GM23338 (cell line): Measurements from ENCODE around the gene ARFGAP2. TPM values are rescaled to one million over a fixed set of nuclear protein-coding genes. Genes with fewer than 3 reads are reported as not detected.

Source experiments
- CTCF ChIP-seq, 2 experiments: fragments of 200-600 bp in 1 of 2; sonication (generic) in 1 of 2; conservative IDR thresholded peaks; 2 replicates each; pipeline versions ENCODE4 v1.5.1 to v1.6.1; 2016 to 2017; ENCODE audit warnings: antibody characterized with exemption in 2 of 2, low read depth in 2 of 2, mild to moderate bottlenecking in 2 of 2, moderate library complexity in 1 of 2
- EZH2phosphoT487 ChIP-seq: fragments of 200-600 bp; sonication (generic); IDR thresholded peaks from one replicate; pipeline ENCODE4 v1.8.1; 2018; ENCODE audit warnings: antibody characterized with exemption; ENCODE audit not compliant: unreplicated experiment
- NANOG ChIP-seq: IDR thresholded peaks from 2 replicates; pipeline ENCODE4 v1.6.1; 2016; ENCODE audit warnings: antibody characterized with exemption, borderline replicate concordance
- REST ChIP-seq: IDR thresholded peaks from one replicate; pipeline ENCODE4 v1.6.1; 2018; ENCODE audit warnings: antibody characterized with exemption; ENCODE audit not compliant: unreplicated experiment
- ZNF114 ChIP-seq: fragments of 250-450 bp; sonication (Bioruptor Pico); IDR thresholded peaks from 2 replicates; pipeline ENCODE4 v1.5.0; 2020; ENCODE audit warnings: mild to moderate bottlenecking, moderate library complexity
- ZNF462 ChIP-seq: fragments of 250-450 bp; sonication (Bioruptor Pico); IDR thresholded peaks from 2 replicates; pipeline ENCODE4 v1.5.0; 2020; ENCODE audit warnings: mild to moderate bottlenecking, moderate library complexity
- polyA plus RNA-seq: library from polyadenylated mRNA; unstranded; fragments of >200 nt; fragmentation: Nextera tagmentation; extraction: Ambion mirVana; gene quantifications from 2 replicates; pipeline ENCODE4 v1.2.1, GENCODE V29; 2016
- total RNA-seq: library from RNA; depleted of rRNA; stranded (reverse); fragments of >200 nt; shearing (Covaris generic); gene quantifications from 2 replicates; pipeline ENCODE4 v1.2.3, GENCODE V29; 2014

ARFGAP2 gene
- total and polyA plus RNA-seq, 2 experiments from 2014 or later: 25.6 to 122 TPM

- TF ChIP-seq ZNF462 (CRISPR knock-in tag): no peak
- TF ChIP-seq EZH2phosphoT487: no peak
- no peak for TF ChIP-seq REST
- no peak for TF ChIP-seq ZNF114
- no peak for TF ChIP-seq NANOG
- TF ChIP-seq CTCF (conservative IDR thresholded peaks at IDR 0.05; ENCODE audit: low read depth in 2 of 2): no peak
These were observed 43.7 kb downstream of the ARFGAP2 start (continued) for GRCh38 chr11:47132981-47133380.
